D341Med (cell line): ENCODE results near the gene S100G.
A peak's percentile ranks its signal among the peaks of the same experiment; 100 is the strongest.

Experiments used
- DNase-seq: peaks from one replicate; pipeline ENCODE4 v3.0.0; 2012; ENCODE audit warnings: low spot score

S100G gene

DNA sequence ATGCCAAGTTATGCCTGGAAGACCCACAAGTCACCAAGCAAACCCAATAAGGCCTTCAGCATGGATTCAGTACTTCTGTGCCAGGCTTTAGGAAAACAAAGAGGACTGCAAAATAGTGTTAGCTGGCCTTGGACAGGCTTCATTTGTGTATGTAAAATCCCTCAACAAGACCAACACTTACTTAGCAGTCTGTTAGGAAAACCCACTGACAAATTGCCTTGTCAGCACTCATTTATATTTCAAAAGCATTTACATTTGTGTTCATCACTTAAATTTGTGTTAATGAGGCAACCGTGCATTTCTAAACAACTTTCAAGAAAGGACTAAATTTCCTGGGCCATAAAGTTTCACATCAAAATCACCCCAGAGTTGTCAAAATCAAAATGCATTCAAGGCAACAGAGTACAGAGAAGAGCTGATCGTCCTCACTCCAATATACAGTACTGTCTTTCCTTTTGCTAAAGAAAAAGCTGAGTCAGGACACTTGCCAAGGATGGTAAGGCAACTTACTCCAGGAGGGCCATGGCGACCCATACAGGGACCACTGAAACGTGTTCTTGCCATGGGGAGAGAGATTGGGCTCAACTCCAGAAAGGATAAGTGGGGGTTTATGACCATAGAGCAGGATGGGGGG is 1.6 kb downstream of the S100G start:
- no peak for DNase-seq

DNA sequence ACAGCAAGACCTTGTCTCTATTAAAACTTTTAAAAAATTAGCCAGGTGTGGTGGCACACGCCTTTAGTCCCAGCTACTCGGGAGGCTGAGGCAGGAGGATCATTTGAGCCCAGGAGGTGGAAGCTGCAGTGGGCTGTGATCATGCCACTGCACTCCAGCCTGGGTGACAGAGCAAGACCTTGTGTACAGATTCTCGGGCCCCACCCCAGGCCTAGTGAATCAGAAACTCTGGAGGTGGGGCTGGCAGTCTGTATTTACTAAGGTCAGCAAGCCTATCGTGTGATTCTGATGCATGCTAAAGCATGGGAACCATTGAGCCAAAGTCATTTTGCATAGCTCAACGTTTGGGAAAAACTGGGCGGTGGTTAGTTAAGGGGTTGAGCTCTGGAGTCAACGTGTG is 3.5 kb downstream of the S100G start:
- no peak for DNase-seq

DNA sequence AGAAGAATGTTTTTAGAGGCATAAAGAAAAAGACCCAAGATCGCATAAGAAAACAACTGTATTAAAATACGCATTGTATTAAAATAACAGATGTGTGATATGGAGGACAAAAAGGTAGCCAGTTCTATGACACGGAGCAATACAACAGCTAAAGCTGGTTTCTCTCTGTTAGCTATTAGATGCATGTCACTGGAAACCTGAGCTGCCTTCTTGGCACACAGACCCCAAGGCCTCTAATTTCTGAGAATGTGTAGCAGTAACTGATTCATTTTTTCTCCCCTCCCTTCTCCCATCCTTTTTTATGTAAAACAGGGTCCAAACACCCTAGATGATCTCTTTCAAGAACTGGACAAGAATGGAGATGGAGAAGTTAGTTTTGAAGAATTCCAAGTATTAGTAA is 4.1 kb downstream of the S100G start:
- no peak for DNase-seq

DNA sequence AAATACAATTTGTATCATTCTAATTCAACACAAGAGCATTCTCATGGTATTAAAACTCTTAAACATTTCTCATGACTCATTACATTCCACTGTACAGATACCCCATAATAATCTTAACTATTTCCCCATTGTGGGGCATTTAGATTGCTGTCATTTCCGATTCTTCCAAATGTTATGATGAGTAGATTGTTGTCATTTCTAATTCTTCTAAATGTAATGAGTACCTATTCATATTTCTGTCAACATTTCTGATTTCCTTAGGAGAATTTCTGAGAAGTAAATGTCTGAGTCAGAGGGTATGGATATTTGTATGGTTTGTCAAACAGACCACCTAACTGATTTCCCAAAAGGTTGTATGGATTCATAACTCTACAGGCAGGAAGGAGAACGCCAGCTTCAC is 8.3 kb downstream of the S100G start:
- no peak for DNase-seq

DNA sequence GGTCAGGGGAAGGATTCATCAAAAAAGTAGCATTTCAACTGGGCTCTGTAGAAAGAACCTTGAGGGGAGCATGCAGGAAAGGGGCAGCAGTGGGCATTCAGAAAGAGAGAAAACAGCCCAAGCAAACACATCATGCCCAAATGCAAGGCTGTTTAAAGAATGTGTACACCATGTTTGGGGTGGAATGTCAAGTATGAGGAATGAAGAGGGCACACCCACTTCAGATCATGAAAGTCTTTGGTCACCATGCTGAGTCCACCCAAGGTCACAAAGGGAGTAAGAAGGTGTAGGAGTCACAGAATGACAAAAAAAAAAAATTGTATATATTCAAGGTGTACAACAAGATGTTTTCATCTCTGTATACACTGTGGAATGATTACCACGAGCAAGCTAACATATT is 9.4 kb downstream of the S100G start:
- DNase-seq, result no peak

DNA sequence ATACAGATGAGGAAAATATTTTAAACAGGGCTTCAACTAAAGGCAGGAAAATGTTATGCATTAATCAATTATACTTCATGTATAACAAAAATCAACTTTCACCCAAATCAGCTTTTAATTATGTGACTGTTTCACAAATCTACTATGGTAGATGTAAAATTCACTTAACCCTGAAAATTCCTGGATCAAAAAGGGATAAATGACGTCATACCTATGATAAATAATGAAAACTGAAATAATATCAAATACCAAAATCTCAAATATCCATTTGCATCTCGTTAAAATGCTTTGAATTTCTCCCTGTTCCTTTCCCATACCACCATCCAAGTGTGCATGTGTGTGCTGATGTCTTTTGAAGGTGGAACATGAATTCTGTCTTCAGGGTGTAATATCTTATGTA is 11.5 kb downstream of the S100G start:
- DNase-seq, result no peak

DNA sequence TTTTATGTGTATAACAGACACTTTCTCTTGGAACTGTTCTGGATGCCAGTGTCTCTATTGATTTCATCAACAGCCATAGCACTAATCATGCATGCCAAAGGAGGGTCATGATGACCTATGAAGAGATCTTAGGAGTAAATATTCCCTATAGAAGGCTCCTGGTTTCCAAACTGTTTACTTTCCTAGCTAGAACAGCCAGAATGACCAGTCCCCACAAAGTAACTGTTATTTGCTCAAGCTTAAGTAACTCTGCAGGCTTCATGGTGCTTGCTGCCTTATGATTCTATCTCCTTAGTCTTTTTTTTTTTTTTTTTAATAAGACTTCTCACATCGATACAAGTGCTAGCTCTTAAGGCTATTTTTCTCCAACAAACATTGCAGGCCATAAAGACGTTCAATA is 12.4 kb downstream of the S100G start:
- DNase-seq, result no peak

DNA sequence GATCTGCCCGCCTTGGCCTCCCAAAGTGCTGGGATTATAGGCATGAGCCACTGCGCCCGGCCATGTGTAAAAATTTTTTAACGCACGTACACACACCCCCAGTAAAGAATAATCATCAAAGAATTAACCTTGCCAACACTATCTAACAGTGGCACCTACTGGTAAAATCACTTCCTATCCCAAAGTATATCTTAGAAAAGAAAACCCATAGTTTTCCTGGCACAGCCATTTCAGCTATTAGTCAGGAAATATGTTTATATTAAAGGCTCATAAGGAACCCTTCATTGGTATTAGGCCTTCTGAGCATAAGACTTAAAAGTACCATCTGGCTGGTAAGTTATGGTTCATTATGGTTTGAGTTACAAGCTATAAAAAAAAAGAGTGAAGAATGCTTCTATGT is 14.1 kb downstream of the S100G start:
- DNase-seq, result no peak

DNA sequence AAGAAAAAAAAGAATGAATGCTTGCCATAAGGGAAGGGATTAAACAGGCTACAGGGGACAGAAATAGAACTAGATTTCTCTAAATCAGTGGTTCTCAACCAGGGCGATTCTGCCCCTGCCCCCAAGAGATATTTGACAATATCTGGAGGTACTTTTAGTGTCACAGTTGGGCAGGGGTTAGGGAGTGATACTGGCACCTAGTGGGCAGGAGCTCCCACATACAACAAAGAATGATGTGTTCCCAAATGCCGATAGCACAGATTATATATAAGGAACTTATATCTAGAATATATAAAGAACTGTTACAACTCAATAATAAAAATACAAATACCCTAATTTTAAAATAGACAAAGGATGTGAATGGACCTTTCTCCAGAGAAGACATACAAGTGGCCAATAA is 14.7 kb downstream of the S100G start:
- DNase-seq, result no peak

DNA sequence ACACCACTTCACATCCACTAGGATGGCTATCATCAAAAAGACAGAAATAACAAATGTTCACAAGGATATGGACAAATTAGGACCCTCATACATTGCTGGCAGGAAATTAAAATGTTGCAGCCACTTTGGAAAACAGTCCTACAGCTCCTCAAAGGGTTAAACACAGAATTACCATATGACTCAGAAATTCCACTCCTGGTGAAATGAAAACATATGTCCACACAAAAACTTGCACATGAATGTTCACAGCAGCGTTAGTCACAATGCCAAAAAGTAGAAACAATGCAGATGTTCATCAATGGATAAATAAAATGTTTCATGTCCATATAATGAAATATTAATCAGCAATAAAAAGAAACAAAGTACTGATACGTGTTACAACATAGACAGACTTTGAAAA is 15.1 kb downstream of the S100G start:
- DNase-seq, result no peak

DNA sequence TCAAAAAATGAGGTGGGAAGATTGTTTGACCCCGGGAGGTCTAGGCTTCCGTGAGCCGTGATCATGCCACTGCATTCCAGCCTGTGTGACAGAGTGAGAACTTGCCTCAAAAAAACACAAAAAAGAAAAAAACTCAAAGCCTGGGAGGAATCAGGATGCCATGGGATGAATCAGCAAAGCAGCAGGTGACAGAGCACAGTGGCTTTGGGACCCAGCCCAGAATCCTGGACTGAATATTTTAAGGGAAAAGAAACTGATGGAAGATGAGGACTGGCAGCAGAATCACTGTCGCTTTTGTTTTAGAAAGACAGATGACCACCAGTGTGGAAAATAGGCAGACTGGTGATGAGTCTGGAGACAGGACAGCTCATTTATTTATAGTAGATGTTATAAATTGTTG is 16.6 kb downstream of the S100G start:
- DNase-seq, result no peak

DNA sequence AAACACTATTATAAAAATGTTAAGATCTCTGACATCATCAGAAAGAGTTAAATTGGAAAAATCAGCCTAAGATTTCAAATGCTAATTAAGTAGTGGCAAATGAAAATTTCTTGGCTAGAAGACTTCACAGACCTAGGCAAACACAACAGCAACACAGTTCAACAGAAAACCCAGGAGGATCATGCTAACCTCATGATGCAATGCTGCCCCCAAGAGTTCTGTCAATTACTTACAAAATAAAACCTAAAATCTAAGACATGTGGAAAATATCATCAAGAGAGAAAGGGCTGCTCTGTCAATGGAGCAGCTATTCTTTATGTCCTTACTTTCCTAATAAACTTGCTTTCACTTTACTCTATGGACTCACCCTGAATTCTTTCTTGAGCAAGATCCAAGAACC is 21.0 kb downstream of the S100G start:
- DNase-seq, result peak; percentile 38

DNA sequence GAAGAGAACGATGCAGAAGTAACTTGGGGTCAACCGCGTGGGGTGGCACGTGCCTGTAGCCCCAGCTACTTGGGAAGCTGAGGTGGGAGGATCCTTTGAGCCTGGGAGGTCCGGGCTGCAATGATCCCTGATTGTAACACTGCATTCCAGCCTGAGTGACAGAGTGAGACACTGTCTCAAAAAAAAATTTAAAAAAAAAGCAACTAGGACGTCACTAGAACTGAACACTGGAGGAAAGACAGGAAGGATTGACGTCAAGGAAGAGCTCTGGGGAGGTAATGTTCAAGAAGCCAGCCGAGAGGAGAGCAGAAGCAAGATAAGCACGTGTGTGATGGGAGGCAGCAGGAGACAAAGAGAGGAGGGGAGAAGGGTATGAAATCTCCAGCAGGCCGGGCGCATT is 28.7 kb downstream of the S100G start:
- no peak for DNase-seq

DNA sequence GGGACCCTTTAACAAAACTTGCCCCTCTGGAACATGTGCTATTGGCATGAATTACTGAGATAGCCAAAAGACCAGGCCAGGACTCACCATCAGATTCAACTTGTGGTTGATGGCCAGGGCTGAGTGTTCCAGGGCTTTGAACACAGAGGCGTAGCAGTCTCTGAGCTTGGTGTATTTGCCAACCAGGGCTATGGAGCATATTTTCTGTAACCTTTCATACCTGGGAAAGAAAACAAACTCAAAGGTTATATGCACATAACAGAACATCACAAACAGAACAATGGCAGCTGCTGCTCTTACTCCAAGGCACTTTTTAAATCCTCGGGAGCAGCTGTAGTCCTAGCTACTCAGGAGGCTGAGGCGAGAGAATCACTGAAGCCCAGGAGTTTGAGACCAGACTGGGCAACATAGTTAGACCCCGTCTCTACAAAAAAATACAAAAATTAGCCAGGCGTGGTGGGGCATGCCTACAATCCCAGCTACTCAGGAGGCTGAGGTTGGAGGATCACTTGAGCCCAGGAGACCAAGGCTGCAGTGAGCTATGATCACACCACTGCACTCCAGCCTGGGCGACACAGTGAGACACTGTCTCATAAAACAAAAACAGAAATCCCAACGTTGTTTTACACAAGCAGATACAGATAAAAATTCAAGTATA is 33.2 kb downstream of the S100G start:
- no peak for DNase-seq

DNA sequence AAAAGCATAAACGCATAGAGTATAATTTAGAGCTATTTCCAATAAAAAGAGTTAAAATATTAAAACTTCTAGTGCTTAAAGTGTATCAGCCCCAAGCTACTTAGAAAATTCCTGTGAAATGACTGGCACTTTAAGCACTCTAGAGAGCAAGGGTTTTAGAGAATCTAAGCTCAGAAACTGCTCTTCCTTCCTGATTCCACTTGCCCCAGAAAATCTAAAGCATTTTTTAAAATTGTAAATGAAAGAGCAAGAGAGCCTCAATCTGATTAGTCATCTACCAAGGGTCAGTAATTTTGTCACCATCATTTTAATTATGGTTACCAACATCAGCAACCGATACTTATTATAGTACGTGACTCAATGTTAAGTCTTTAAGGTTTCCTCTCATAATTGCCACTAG is 37.6 kb downstream of the S100G start:
- no peak for DNase-seq

DNA sequence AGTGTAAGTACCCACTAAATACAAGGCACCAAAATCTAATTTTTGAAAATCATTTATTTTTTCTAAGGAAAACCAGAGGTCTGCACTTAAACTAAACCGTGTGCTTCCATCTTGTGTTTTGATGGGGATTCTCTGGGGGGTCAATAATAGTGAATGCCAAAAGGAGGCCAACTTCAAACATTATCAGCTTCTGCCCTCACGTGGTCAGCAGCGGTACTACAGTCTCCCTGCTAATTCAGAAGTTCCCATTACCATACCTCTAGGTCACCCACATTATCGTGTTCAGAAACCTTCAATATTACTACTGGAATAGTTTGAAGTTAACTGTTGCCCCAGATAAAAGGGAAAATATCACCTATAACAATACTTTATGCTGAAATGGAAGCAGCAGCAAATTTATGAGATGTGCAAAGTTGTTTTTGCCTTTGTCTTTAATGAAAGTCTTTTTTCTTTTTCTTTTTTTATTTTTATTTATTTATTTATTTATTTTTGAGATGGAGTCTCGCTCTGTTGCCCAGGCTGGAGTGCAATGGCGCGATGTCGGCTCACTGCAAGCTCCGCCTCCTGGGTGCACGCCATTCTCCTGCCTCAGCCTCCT is 45.2 kb downstream of the S100G start:
- peak; percentile 46 for DNase-seq

DNA sequence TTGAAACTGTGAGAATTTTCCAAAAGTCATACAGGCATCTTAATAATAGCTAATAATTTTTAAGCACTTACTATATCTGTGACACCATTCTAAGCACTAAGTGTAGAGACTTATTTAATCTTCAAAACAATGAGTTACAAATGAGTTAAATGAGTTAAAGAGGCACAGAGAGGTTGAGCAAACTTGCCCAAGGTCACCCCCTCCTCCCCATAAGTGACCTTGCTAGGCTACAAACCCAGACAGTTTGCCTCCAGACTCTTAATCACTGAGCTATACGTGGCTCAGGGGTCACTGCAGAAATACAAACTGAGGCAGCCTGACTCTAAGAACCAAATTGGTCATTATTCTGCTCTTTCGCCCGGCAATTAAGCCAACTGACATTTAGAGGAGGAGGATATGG is 47.0 kb downstream of the S100G start:
- no peak for DNase-seq

DNA sequence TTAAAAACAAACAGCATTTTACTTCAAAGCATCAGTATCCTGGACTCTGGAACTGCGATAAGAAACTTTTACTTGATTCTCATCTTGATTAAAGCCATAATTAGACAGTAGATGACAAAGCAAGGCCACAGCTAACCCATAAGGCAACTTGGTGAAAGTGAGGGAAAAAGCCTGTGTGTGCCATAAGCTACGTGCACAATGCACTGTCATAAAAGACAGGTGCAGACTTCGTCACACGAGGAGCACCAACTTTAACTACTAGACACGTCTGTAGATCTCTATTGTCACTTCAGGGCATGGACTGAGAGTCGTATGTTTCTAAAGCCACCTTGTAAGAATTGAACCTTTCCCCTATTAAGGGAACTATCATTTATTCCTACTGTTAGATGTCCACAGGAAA is 49.4 kb downstream of the S100G start:
- no peak for DNase-seq

DNA sequence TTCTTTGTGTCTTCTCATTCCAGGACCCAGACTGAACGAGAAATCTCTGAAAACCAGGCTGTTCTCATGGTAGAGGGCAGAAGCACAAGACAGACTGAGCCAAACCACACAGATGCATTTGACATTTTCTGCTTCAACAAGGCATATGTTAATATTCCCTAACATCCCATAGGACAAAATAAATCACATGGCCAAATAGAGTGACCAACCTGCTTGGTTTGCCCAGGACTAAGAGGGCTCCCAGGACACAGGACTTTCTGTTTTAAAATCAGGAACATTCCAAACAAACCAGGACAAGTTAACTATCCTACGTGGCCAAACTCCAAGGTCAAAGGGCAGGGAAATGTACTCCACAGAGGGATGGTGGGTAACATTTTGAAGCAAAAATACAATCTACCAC is 50.8 kb downstream of the S100G start:
- no peak for DNase-seq

DNA sequence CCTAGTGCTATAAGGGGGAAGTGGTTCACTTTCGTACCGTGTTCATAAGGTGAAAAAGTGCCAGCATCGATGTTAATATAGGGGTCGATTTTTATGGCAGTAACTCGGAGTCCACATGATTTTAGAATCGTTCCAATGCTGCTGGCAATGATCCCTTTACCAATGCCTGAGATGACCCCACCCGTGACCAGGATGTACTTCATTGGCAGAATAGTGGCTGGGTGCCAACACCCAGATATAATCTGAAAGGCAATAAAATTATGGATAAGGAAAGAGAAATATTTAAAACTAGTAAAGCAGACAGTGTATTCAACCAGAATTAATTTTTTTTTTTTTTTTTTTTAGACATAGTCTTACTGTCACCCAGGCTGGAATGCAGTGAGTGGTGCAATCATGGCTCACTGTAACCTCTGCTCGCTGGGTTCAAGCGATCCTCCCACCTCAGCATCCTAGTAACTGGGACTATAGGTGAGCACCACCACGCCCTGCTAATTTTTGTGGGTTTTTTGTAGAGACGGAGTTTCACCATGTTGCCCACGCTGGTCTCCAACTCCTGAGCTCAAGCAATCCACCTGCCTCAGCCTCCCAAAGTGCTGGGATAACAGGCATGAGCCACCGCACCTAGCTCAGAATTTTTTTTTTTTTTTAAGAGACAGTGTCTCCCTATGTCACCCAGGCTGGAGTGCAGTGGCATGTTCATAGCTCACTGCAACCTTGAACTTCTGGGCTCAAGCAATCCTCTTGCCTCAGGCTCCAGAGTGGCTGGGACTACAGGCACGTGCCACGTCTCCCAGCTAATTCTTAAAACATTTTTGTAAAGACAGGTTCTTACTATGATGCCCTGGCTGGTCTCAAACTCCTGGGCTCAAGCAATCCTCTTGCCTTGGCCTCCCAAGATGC is 53.0 kb downstream of the S100G start:
- no peak for DNase-seq
